GM10248 (cell line): Measurements from ENCODE around the gene COL4A4.

ENCODE experiments used
- CTCF ChIA-PET: fragments of 300-600 bp; sonication (Branson Sonifier 250); formaldehyde crosslinking; extraction: SDS; loops from one replicate; lab custom pipeline; 2021; ENCODE audit warnings: antibody characterized with exemption; lab: Yijun Ruan, JAX
- POLR2A ChIA-PET: fragments of 350-650 bp; sonication (Branson Sonifier 250); formaldehyde crosslinking; extraction: SDS; loops from one replicate; lab custom pipeline; 2020; ENCODE audit warnings: antibody characterized with exemption; lab: Yijun Ruan, JAX
- DNase-seq: peaks from one replicate; pipeline ENCODE4 v3.0.0; 2012; ENCODE audit errors: extremely low spot score
- TF ChIP-seq, protein P1 (sequence below): IDR thresholded peaks from 2 replicates; pipeline ENCODE4 v1.5.1; 2012; ENCODE audit warnings: mild to moderate bottlenecking, low read depth; ENCODE audit errors: extremely low read depth, missing control alignments, control extremely low read depth

Gene COL4A4

DNA sequence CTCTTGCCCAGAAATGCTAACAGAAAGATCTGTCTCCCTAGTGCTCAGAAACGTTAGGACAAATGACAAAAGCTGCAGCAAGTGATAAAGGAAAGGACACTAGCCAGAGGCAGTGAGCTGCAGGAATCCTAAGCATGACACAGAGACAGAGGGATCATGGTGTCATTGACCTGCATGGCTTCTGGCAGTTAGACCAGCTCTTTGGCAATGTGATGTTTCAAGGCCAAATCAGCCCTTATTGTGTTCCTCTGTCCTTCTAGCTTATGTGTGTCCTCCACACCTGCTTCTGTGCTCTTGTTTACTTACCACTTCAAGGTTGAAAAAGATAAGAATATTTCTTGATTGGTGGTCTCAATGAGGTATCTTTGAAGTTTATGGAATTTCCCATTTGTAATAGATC is 207.3 kb downstream of the COL4A4 start:
- TF ChIP-seq, protein P1, sequence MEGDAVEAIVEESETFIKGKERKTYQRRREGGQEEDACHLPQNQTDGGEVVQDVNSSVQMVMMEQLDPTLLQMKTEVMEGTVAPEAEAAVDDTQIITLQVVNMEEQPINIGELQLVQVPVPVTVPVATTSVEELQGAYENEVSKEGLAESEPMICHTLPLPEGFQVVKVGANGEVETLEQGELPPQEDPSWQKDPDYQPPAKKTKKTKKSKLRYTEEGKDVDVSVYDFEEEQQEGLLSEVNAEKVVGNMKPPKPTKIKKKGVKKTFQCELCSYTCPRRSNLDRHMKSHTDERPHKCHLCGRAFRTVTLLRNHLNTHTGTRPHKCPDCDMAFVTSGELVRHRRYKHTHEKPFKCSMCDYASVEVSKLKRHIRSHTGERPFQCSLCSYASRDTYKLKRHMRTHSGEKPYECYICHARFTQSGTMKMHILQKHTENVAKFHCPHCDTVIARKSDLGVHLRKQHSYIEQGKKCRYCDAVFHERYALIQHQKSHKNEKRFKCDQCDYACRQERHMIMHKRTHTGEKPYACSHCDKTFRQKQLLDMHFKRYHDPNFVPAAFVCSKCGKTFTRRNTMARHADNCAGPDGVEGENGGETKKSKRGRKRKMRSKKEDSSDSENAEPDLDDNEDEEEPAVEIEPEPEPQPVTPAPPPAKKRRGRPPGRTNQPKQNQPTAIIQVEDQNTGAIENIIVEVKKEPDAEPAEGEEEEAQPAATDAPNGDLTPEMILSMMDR = no peak
- ChIA-PET POLR2A (no interaction called here), CTCF (interaction anchor here (1.1 kb wide), 1 partner anchor 23 kb away, joined by 3 read pairs; no protein-coding TSS in a partner anchor)
- DNase-seq = no peak

DNA sequence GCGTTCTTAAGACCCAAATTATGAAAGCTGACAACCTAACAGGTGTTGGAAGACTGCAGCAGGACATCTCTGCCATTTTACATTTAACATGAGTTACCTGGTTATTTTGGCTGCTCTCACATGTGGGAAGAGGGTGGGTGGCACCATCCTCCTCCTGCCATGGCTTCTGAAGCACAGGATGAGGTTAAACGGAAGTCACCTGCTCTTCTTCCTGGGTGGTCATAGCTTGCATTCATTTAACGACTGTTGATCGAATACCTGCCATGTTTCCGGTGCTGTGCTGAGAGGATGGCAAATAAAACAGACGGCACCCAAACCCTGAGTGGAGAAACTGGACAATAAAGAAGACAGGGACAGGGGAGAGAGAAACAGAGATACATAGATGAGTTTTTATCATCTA is 210.2 kb downstream of the COL4A4 start:
- no peak for DNase-seq
- TF ChIP-seq, protein P1 = no peak
- ChIA-PET POLR2A (no interaction called here), CTCF (interaction anchor here (1.4 to 1.8 kb wide), 3 partner anchors 10 to 151 kb away, joined by 3 to 5 read pairs (median 5); no protein-coding TSS in a partner anchor)

DNA sequence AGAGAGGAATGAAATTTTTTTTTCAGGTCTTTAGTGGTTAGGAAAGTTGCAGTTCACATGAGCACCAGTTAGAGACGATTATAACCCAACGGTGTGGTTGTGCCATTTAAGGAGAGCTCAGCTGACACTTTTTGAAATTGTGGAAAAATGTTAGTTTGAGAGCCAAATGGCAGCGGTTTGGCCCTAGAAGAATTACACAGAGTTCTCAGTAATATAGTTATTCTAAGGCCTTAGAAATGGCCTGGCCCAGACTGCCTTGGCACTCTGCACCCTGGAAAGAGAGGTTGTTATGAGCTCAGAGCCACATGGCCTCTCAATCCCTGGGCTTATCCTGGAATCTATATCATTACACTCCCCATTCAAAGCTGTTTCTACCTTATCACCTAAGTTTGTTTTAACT is 210.8 kb downstream of the COL4A4 start:
- no peak for DNase-seq
- POLR2A ChIA-PET = no interaction called here
- CTCF ChIA-PET = interaction anchor here (1.4 to 1.8 kb wide), 3 partner anchors 10 to 150 kb away, joined by 3 to 5 read pairs (median 5); no protein-coding TSS in a partner anchor
- TF ChIP-seq, protein P1 = no peak
